Measurements from ENCODE around the gene ATM.
A peak's percentile ranks its signal among the peaks of the same experiment; 100 is the strongest.
"Not testable (repeated sequence)": the region's sequence is repeated elsewhere in the genome, so short reads cannot be mapped to it uniquely, and the experiment has no call there.

ATM gene

GRCh38 chr11:108286956-108287355 lies 64.1 kb downstream of the ATM start:
- no peak for DNase-seq

GRCh38 chr11:108289066-108289465 lies 66.2 kb downstream of the ATM start:
- not testable (repeated sequence) for DNase-seq

- no peak for DNase-seq
These were observed 66.8 kb downstream of the ATM start for GRCh38 chr11:108289699-108290098.

- no peak for DNase-seq
These were observed 70.4 kb downstream of the ATM start for GRCh38 chr11:108293229-108293628.

GRCh38 chr11:108302121-108302785 lies 79.4 kb downstream of the ATM start:
- DNase-seq, result peak; percentile 62

- DNase-seq, result no peak
These were observed 84.9 kb downstream of the ATM start for GRCh38 chr11:108307751-108308150.

GRCh38 chr11:108313444-108313843 lies 90.6 kb downstream of the ATM start:
- no peak for DNase-seq

- no peak for DNase-seq
These were observed 93.2 kb downstream of the ATM start for GRCh38 chr11:108316061-108316460.

GRCh38 chr11:108319541-108320145 lies 96.8 kb downstream of the ATM start:
- no peak for DNase-seq

GRCh38 chr11:108322666-108323065 lies 99.8 kb downstream of the ATM start:
- no peak for DNase-seq

- no peak for DNase-seq
These were observed 101.7 kb downstream of the ATM start for GRCh38 chr11:108324587-108324986.

- DNase-seq, result no peak
These were observed 110.6 kb downstream of the ATM start for GRCh38 chr11:108333403-108333899.

GRCh38 chr11:108338750-108339149 lies 115.9 kb downstream of the ATM start:
- DNase-seq, result no peak

- DNase-seq, result peak; percentile 10
These were observed 118.1 kb downstream of the ATM start for GRCh38 chr11:108340973-108341372.

- no peak for DNase-seq
These were observed 118.8 kb downstream of the ATM start for GRCh38 chr11:108341654-108342053.

- DNase-seq, result no peak
These were observed 120.8 kb downstream of the ATM start for GRCh38 chr11:108343714-108344113.

GRCh38 chr11:108345767-108346166 lies 122.9 kb downstream of the ATM start:
- no peak for DNase-seq

- DNase-seq, result no peak
These were observed 123.6 kb downstream of the ATM start for GRCh38 chr11:108346451-108346850.

GRCh38 chr11:108351468-108351867 lies 128.6 kb downstream of the ATM start:
- no peak for DNase-seq

- DNase-seq, result no peak
These were observed 141.3 kb downstream of the ATM start for GRCh38 chr11:108364159-108364558.

- DNase-seq, result no peak
These were observed 145.3 kb downstream of the ATM start for GRCh38 chr11:108368134-108368533.

GRCh38 chr11:108369064-108369463 lies 146.2 kb downstream of the ATM start:
- no peak for DNase-seq

GRCh38 chr11:108370315-108370714 lies 147.4 kb downstream of the ATM start:
- no peak for DNase-seq

- DNase-seq, result no peak
These were observed 148.1 kb downstream of the ATM start for GRCh38 chr11:108370990-108371389.

GRCh38 chr11:108373505-108373904 lies 150.6 kb downstream of the ATM start:
- not testable (repeated sequence) for DNase-seq

Measured in activated CD4-positive, alpha-beta T cell treated with anti-CD3 and anti-CD28 coated beads, Interleukin-2, Interleukin-6, amounts not matched to agents 100 ng/mL and 50 ng/mL, durations not matched to agents 16 hours and 8 hours (primary cell).